RWPE2 (cell line): Measurements from ENCODE around the gene PPP2R2D.

ENCODE experiments used
- ATAC-seq: fragments of 200-7000 bp; cut with Tn5 transposase; 3 replicates; pipeline ENCODE4 v1.9.1; 2021; ENCODE audit warnings: low read depth
- DNase-seq: peaks from one replicate; pipeline ENCODE4 v3.0.0-alpha.2; 2020; ENCODE audit warnings: low spot score
- H3K27ac ChIP-seq: fragments of 450-650 bp; 2 replicates; pipeline ENCODE4 v1.5.1; 2017; ENCODE audit warnings: mild to moderate bottlenecking; ENCODE audit not compliant: poor library complexity, severe bottlenecking
- H3K27me3 ChIP-seq: fragments of 250-450 bp; sonication (Bioruptor Pico); 2 replicates; pipeline ENCODE4 v1.5.1; 2021; ENCODE audit warnings: mild to moderate bottlenecking, moderate library complexity; ENCODE audit not compliant: insufficient read depth, poor library complexity, severe bottlenecking
- H3K36me3 ChIP-seq: fragments of 250-450 bp; sonication (Bioruptor Pico); 2 replicates; pipeline ENCODE4 v1.5.1; 2020; ENCODE audit warnings: low read depth, mild to moderate bottlenecking, moderate library complexity
- H3K4me1 ChIP-seq: fragments of 250-450 bp; sonication (Bioruptor Pico); 2 replicates; pipeline ENCODE4 v1.5.1; 2021; ENCODE audit warnings: mild to moderate bottlenecking, moderate library complexity; ENCODE audit not compliant: insufficient read depth, poor library complexity, severe bottlenecking
- H3K4me3 ChIP-seq: fragments of 250-450 bp; sonication (Bioruptor Pico); 2 replicates; pipeline ENCODE4 v1.5.1; 2021; ENCODE audit warnings: mild to moderate bottlenecking, moderate library complexity; ENCODE audit not compliant: severe bottlenecking
- H3K9me3 ChIP-seq: fragments of 250-450 bp; sonication (Bioruptor Pico); 2 replicates; pipeline ENCODE4 v1.5.1; 2021; ENCODE audit warnings: mild to moderate bottlenecking, moderate library complexity; ENCODE audit not compliant: severe bottlenecking
- TF ChIP-seq, protein P1 (sequence below): fragments of 450-650 bp; IDR thresholded peaks from one replicate; pipeline ENCODE4 v1.5.1; 2017; ENCODE audit warnings: mild to moderate bottlenecking, moderate library complexity; ENCODE audit not compliant: poor library complexity, severe bottlenecking

PPP2R2D gene

DNA sequence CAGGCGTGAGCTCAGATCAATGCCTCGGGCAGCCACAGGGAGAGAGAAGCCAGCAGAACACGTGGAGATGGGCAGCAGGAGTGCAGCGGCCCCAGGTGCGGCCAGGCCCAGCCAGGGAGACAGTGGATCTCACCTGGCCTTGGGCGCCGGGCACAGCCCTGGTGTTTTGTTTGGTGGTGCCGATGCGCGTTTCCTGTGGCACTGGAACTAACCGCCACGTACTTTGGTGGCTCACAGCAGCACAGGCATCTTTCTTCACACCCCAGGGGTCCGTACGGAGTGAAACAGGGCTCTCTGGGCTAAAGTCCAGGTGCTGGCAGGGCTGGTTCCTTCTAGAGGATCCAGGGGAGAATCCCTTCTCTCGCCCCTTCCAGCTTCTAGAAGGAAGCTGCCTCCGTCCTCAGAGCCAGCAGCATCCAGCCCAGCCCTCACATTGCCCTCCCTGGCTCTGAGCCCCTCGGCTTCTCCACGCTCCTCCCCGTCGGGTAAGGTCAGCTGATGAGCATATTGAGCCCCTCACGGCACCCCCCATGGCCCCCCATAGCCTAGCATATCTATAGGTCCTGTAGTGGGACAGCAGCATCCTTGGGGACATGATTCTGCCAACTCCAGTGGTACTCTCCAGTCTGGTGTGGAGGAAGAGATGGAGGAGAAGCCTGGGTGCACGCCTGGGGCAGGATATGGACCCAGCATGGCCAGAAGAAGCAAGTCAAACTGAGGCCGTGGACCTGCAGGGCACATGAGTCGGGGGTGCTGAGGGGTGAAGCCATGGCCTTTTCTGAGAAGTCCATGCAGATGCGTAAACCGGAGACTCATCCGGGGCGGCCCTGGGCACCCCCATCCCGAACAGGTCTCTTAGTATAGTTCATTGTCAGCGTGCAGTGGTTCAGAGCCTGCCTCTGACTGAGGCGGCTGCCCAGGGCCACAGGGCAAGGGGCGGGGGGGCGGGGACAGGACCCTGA lies 43.4 kb upstream of the PPP2R2D start:
- no peak for ATAC-seq

GRCh38 chr10:131858118-131858515 lies 42.7 kb upstream of the PPP2R2D start:
- ATAC-seq (no peak), DNase-seq (no peak)
- TF ChIP-seq, protein P1, sequence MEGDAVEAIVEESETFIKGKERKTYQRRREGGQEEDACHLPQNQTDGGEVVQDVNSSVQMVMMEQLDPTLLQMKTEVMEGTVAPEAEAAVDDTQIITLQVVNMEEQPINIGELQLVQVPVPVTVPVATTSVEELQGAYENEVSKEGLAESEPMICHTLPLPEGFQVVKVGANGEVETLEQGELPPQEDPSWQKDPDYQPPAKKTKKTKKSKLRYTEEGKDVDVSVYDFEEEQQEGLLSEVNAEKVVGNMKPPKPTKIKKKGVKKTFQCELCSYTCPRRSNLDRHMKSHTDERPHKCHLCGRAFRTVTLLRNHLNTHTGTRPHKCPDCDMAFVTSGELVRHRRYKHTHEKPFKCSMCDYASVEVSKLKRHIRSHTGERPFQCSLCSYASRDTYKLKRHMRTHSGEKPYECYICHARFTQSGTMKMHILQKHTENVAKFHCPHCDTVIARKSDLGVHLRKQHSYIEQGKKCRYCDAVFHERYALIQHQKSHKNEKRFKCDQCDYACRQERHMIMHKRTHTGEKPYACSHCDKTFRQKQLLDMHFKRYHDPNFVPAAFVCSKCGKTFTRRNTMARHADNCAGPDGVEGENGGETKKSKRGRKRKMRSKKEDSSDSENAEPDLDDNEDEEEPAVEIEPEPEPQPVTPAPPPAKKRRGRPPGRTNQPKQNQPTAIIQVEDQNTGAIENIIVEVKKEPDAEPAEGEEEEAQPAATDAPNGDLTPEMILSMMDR, result no peak
- Histone ChIP-seq H3K9me3 (no peaks in the 10 kb centered on the region), H3K27me3 (peaks cover 14% of the 10 kb centered on the region), H3K4me1 (no peaks in the 10 kb centered on the region), H3K36me3 (no peaks in the 10 kb centered on the region), H3K4me3 (no peak overlapping the region), H3K27ac (no peak overlapping the region)

More for the DNA sequence above, 43.4 kb upstream of the PPP2R2D start:
- H3K36me3 ChIP-seq, result no peaks in the 10 kb centered on the region
- H3K27ac ChIP-seq, result no peak overlapping the region
- no peaks in the 10 kb centered on the region for H3K4me1 ChIP-seq
- DNase-seq, result no peak
- H3K9me3 ChIP-seq, result no peaks in the 10 kb centered on the region
- TF ChIP-seq, protein P1, result no peak
- peaks cover 14% of the 10 kb centered on the region for H3K27me3 ChIP-seq
- no peak overlapping the region for H3K4me3 ChIP-seq

DNA sequence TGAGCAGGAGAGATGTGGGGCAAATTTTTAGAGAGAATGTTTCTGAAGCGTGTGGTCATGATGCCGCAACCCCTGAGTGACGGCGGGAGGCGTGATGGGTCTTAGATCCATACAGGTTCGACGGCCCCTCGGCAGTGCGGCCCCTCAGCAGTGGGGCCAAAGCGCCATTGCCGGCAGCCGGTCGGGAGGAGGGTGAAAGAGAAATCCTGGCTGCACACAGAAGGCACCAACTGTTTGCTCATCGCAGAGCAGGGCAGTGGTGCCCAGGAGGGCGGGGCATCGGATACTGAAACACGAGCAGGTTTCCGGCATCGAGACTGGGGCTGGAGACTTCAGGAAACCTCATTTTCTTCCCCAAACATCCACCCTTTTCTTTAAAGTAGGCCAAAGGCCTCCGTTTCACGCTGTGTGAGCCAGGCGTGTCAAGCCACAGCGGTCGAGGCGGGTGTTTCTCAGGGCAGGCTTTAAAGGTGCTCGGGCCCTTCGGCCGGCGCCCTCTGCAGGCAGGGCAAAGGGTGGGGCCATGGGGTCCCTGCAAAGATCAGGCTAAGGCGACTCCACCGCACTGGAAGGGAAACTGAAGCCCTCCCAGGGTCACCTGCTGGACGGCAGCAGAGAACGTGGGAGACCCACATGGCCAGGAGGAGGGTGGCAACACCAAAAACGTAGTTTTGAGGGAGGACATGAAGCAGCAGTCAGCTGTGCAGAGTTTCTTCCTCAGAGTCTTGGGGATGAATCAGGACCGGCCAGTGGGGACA lies 42.0 kb upstream of the PPP2R2D start:
- H3K9me3 ChIP-seq, result no peaks in the 10 kb centered on the region
- no peaks in the 10 kb centered on the region for H3K4me1 ChIP-seq
- no peak for DNase-seq
- no peaks in the 10 kb centered on the region for H3K36me3 ChIP-seq
- ATAC-seq, result no peak
- TF ChIP-seq, protein P1, result no peak
- no peak overlapping the region for H3K27ac ChIP-seq
- peaks cover 14% of the 10 kb centered on the region for H3K27me3 ChIP-seq
- H3K4me3 ChIP-seq, result no peak overlapping the region

DNA sequence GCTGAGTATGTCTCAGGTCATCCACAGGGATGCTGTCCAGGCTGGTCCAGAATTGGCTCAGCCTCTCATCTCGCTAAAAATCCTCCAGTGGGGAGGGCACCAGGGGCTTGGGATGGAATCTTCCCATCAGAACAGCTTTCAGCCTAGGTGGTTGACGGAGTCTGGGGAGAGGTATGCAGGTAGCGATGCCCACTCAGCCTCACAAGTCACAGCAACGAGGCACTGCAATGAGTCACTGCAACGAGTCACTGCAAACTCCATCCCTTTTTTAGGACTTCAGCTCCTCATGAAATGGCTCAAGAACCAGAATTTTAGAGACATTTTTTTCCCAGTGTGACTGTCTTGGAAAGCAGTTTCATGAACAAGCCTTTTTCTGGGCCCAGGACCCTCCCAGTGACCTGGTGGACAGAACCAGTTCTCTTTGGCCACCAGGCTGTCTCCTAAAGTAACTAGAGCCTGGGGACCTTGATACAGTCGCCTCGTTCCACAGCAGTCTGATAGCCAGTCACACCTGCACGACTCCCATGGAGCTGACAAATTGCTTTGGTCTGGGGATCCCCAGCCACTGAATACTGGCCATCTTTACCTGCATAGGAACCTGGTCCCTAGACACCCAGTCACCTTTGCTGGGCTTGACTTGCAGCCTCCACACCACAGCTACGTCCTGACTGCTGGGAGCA lies 41.3 kb upstream of the PPP2R2D start:
- TF ChIP-seq, protein P1, result no peak
- peaks cover 14% of the 10 kb centered on the region for H3K27me3 ChIP-seq
- DNase-seq (no peak), ATAC-seq (no peak)
- H3K4me1 ChIP-seq, result no peaks in the 10 kb centered on the region
- H3K27ac ChIP-seq, result no peak overlapping the region
- no peaks in the 10 kb centered on the region for H3K9me3 ChIP-seq
- H3K4me3 ChIP-seq, result no peak overlapping the region
- no peaks in the 10 kb centered on the region for H3K36me3 ChIP-seq
